ENCODE measurements around the gene ADGRL3.
"Not testable (repeated sequence)": the region's sequence is repeated elsewhere in the genome, so short reads cannot be mapped to it uniquely, and the experiment has no call there.

ADGRL3 gene

GRCh38 chr4:61292322-61292721, 92.2 kb downstream of the ADGRL3 start:
- DNase-seq: no peak

GRCh38 chr4:61293707-61294400, 93.7 kb downstream of the ADGRL3 start:
- no peak for DNase-seq

GRCh38 chr4:61294936-61295335, 94.8 kb downstream of the ADGRL3 start:
- no peak for DNase-seq

- no peak for DNase-seq
These were observed 96.0 kb downstream of the ADGRL3 start for GRCh38 chr4:61296144-61296543.

DNA sequence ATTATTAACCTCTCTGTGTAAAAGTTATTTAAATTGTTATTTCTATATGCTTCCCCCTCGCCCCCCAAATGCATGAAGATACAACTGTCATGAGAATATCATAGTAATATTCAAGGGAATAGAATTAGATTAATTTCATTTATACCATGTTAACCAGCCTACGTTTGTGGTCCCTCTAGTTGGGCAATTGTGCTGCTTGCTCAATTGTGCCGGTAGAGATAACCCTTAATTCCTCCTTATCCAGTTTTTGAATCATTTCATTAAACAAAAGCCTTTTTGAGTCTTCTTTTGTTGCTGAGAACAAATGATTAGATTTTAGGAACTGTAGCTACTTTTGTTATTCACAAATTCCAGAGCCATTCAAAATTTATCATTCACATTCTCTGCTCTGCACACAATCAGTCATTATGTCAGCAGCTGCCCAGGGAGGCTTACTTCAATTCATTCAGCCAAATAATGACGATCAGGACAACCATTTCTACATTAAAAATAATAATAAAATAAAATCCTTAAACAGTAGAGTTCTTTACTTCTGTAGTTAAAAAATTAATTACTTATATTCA, 98.1 kb downstream of the ADGRL3 start:
- no peak for DNase-seq

DNA sequence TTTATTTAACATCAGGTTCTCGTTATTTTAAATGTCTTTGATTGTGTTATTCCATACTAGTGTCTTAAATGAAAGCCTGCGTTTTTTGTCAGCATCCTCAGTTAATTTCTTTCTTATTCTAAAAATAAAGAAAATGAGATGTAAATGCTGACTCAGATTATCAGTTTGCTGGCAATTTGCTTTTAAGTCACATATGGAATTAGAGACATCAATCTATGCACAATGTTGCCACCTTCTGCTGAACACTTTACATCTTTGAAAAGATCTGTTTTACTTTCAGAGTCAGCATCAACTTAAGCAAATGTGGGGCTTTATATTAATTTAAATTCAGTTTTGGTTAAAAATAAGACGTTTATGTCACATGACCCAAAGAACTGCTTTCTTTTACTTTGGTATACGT, 99.2 kb downstream of the ADGRL3 start:
- DNase-seq: no peak

DNA sequence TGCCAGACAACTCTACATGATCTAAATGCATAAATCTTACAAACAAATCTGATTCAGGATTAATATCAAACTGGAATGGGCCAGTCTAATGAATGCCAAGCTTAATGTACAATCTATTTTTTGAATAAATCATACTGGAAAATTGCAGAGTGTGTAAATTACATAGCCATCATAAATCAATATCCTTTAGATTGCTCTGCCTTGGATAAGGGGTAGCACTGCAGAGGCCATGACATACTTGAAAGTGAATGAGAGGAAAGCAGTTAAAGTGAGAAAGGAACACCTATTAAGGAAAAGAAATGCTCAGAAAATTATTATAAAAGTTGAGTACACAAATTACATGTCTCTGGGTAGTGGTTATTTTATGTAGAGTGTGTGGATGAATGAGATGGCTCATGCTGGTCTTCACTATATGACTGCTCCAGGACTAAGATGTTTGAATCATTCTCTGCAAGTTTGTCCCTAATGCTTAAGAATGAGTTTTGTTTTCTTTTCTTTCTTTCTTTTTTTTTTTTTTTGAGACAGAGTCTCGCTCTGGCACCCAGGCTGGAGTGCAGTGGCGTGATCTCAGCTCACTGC, 100.2 kb downstream of the ADGRL3 start:
- no peak for DNase-seq

GRCh38 chr4:61301271-61301670, 101.1 kb downstream of the ADGRL3 start:
- DNase-seq: peak; percentile 28

GRCh38 chr4:61308033-61308432, 107.9 kb downstream of the ADGRL3 start:
- no peak for DNase-seq

DNA sequence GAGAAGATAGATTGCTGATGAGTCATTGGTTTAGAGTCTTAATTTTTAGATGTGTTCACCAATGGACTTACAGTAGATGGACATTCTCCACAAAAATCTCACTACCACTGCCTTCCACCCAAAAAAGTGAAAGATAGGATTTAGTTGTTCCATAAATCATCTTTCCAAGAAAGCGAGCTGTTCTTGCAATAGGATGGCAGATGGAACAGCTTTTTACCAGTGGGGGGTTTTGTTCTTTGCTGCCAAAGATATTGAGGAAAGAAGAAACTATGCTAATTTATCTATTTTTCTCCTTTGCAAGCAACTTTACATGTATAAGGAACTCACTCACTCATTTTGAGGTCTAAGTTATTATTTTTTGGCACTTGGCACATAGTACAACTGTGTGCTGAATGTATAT, 109.5 kb downstream of the ADGRL3 start:
- DNase-seq: no peak

DNA sequence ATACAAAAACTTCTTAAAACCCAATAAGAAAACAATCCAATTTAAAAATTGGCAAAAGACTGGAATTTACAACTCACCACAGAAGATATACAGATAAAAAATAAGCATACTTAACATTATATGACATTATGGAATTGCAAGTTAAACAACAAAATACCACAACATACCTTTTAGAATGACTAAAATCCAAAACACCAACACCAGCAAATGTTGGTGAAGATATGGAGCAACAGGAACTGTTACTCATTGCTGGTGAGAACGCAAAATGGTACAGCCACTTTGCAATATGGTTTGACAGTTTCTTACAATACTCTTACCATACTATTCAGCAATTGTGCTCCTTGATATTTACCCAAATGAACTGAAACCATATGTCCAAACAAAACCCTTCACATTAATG, 112.4 kb downstream of the ADGRL3 start:
- no peak for DNase-seq

- DNase-seq: no peak
These were observed 118.3 kb downstream of the ADGRL3 start for GRCh38 chr4:61318431-61318830.

GRCh38 chr4:61319156-61319555, 119.0 kb downstream of the ADGRL3 start:
- DNase-seq: no peak

DNA sequence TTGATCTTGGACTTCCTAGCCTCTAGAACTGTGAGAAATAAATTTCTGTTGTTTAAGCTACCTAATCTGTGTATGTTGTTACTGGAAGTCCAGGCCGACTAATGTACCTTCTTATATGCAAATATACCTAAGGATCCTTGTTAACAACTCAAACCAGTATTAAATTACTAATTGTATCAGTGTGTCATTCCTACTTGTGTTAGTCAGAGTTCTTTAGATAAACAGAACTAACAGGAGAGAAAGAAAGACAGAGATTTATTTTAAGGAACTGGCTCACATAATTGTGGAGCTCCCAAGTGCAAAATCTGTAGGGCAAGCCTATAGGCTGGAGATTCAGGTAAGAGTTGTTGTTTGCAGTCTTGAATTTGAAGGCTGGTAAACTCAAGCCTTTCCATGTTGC, 120.0 kb downstream of the ADGRL3 start:
- DNase-seq: no peak

GRCh38 chr4:61320631-61321030, 120.5 kb downstream of the ADGRL3 start:
- DNase-seq: no peak

DNA sequence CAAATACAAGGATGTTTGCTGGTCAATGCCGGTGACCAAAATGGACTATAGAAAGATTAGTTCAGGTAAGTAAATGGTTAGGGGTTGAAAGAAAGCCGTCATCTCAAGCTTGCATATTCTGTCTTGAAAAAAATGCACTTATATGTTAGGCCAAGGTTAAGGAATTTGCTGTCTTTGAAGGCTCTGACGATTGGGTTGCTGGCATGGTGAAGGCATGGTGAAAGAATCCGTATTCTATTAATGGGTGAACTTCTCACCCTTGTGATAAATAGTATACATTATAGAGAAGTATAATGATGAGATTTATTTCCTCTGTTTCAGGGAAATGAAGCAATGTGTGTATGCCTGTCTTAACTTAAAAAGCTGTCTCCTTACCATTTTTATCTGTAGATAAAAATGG, 132.6 kb downstream of the ADGRL3 start:
- no peak for DNase-seq

GRCh38 chr4:61333490-61333889, 133.4 kb downstream of the ADGRL3 start:
- DNase-seq: no peak

DNA sequence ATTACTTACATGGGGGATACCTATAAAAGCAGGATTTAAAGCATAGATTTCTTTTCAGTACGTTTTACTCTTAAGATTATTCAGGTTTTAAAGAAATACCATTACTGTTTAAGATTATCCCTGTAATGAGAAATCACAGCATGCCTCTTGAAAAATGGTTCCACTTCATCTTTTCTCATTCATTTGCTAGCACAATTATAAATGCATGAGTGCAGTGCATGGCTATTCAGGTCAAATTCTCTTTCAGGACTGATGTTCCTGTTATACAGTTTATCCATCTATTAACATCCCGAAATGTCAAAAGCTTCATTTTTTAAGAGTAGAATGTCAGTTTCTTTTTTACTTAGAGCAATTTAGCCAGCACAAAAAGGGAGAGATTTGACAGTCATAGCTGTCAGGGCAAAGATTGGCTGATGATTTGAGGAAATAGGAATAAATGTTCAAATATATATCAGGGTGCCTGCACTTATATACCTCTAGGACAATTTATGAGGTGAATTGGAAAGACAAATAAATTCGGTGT, 135.2 kb downstream of the ADGRL3 start:
- DNase-seq: no peak

GRCh38 chr4:61336488-61336887, 136.4 kb downstream of the ADGRL3 start:
- DNase-seq: no peak

DNA sequence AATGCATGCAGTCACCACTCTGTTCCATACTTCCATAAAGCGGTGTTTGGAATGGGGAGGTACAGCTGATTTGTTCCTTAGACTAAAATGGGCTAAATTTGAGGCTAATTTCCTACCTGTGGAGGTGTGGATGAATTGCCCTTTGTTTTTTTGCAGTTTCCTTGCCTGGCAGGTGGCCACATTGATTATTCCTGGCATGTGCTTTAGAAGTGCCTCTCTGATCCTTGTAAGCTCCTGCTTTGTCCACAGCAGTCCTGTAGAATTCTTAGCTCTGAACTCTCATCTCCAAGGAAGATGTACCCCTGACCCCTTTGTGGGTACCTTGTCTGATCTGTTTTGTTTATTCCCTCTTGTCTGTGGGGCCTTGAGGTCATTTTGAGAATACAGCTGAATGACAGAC, 136.8 kb downstream of the ADGRL3 start:
- DNase-seq: no peak

GRCh38 chr4:61342061-61342460, 141.9 kb downstream of the ADGRL3 start:
- DNase-seq: no peak

GRCh38 chr4:61350932-61351331, 150.8 kb downstream of the ADGRL3 start:
- no peak for DNase-seq

DNA sequence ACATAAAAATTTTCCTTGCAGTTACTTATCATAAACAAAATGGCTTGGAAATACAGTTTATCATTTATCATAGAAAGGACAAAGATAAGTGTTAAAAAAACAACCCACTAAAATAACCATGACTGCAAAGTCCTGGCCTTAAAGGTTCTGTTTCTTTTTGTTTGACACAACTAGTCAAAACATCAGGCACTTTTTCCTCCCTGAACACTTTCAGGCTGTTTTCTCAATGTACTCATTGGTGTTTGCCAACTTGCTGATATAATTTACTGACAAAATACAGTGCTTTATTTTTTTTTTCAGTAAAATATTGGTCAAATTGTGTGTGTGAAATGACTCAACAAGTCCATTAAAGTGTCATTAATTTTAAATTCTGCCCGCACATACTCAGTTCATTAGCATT, 156.6 kb downstream of the ADGRL3 start:
- no peak for DNase-seq

DNA sequence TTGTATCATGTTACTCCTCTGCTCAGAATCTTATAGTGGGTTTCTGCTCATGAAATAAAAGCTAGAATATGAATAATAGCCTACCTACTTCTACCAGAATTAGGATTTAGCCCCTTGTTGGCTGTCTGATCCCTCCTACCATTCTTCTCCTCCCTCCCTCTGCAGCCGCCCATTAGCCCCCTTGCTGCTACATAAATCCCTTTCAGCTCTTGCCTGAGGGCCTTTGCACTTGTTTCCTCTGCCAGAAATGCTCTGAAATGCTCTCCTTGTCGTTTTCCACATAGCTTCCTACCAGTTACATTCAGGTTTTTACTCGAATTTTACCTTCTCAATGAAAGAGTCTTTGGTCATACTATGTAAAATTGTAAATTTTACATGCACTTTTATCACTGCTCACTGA, 159.2 kb downstream of the ADGRL3 start:
- no peak for DNase-seq

DNA sequence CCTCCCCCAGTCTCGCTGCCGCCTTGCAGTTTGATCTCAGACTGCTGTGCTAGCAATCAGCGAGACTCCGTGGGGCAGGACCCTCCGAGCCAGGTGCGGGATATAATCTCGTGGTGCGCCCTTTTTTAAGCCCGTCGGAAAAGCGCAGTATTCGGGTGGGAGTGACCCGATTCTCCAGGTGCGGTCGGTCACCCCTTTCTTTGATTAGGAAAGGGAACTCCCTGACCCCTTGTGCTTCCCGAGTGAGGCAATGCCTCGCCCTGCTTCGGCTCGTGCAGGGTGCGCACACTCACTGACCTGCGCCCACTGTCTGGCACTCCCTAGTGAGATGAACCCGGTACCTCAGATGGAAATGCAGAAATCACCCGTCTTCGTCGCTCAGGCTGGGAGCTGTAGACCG, 172.7 kb downstream of the ADGRL3 start:
- not testable (repeated sequence) for DNase-seq
